Liver (tissue), 9 donors: Measurements from ENCODE around the gene NKD2. TPM values are rescaled to one million over a fixed set of nuclear protein-coding genes. Genes with fewer than 3 reads are reported as not detected.

ENCODE experiments used
- DNase-seq: peaks from one replicate; pipeline ENCODE4 v3.0.0-alpha.2; 2017; ENCODE audit warnings: low spot score
- H3K27ac ChIP-seq, 2 donors: one replicate each; pipeline ENCODE4 v1.7.0; 2013; ENCODE audit warnings: inconsistent platforms in 2 of 2, low read length in 2 of 2, control low read depth in 1 of 2, low read depth in 1 of 2, mild to moderate bottlenecking in 1 of 2
- H3K27me3 ChIP-seq, 4 donors: one replicate each; pipeline versions ENCODE4 v1.6.1 to v1.7.0; 2013; ENCODE audit warnings: low read length in 3 of 4, inconsistent platforms in 1 of 4, mild to moderate bottlenecking in 1 of 4, moderate library complexity in 1 of 4; ENCODE audit not compliant: control insufficient read depth in 4 of 4, insufficient read depth in 4 of 4
- H3K36me3 ChIP-seq, 4 donors: one replicate each; pipeline versions ENCODE4 v1.6.1 to v1.7.0; 2013; ENCODE audit warnings: low read length in 3 of 4, mild to moderate bottlenecking in 3 of 4, low read depth in 1 of 4, moderate library complexity in 1 of 4; ENCODE audit not compliant: control insufficient read depth in 4 of 4, insufficient read depth in 3 of 4
- H3K4me1 ChIP-seq, 4 donors: one replicate each; pipeline versions ENCODE4 v1.6.1 to v1.7.0; 2013; ENCODE audit warnings: low read length in 3 of 4, mild to moderate bottlenecking in 3 of 4, moderate library complexity in 1 of 4; ENCODE audit not compliant: control insufficient read depth in 4 of 4, insufficient read depth in 4 of 4
- H3K4me3 ChIP-seq, 3 donors: one replicate each; pipeline versions ENCODE4 v1.6.1 to v1.7.0; 2013; ENCODE audit warnings: low read length in 3 of 3, control low read depth in 1 of 3, low read depth in 1 of 3, mild to moderate bottlenecking in 1 of 3
- H3K9ac ChIP-seq, 2 donors: one replicate each; pipeline ENCODE4 v1.7.0; 2013; ENCODE audit warnings: low read length in 2 of 2, mild to moderate bottlenecking in 2 of 2, moderate library complexity in 2 of 2, control low read depth in 1 of 2, low read depth in 1 of 2
- H3K9me3 ChIP-seq, 4 donors: one replicate each; pipeline versions ENCODE4 v1.6.1 to v1.7.0; 2013; ENCODE audit warnings: low read length in 3 of 4; ENCODE audit not compliant: control insufficient read depth in 4 of 4
- ATF3 ChIP-seq: IDR thresholded peaks from 2 replicates; pipeline ENCODE4 v1.6.1; 2016; ENCODE audit warnings: antibody characterized with exemption
- CTCF ChIP-seq: fragments of 150-350 bp; IDR thresholded peaks from 2 replicates; pipeline ENCODE4 v1.5.1; 2017; ENCODE audit warnings: improper control_type of control experiment, low read depth, low read length; ENCODE audit not compliant: missing input control
- EGR1 ChIP-seq, 2 donors: IDR thresholded peaks; 2 replicates each; pipeline ENCODE4 v1.6.1; 2016 to 2018; ENCODE audit warnings: antibody characterized with exemption in 2 of 2, low read depth in 2 of 2
- FOXA1 ChIP-seq: IDR thresholded peaks from 2 replicates; pipeline ENCODE4 v1.6.1; 2016; ENCODE audit warnings: antibody characterized with exemption
- FOXA2 ChIP-seq: IDR thresholded peaks from 2 replicates; pipeline ENCODE4 v1.6.1; 2016; ENCODE audit warnings: antibody characterized with exemption
- GABPA ChIP-seq, 2 donors: IDR thresholded peaks in 1 of 2; conservative IDR thresholded peaks in 1 of 2; 2 replicates each; pipeline ENCODE4 v1.6.1; 2016; ENCODE audit warnings: antibody characterized with exemption in 2 of 2, mild to moderate bottlenecking in 1 of 2, moderate library complexity in 1 of 2
- HNF4A ChIP-seq, 2 donors: conservative IDR thresholded peaks; 2 replicates each; pipeline ENCODE4 v1.6.1; 2016; ENCODE audit warnings: antibody characterized with exemption in 2 of 2, mild to moderate bottlenecking in 2 of 2
- HNF4G ChIP-seq: IDR thresholded peaks from 2 replicates; pipeline ENCODE4 v1.6.1; 2016; ENCODE audit warnings: antibody characterized with exemption
- JUND ChIP-seq, 2 donors: IDR thresholded peaks; 2 replicates each; pipeline ENCODE4 v1.6.1; 2016; ENCODE audit warnings: antibody characterized with exemption in 2 of 2
- MAX ChIP-seq: IDR thresholded peaks from 2 replicates; pipeline ENCODE4 v1.6.1; 2016; ENCODE audit warnings: antibody characterized with exemption
- NR2F2 ChIP-seq: IDR thresholded peaks from 2 replicates; pipeline ENCODE4 v1.6.1; 2016; ENCODE audit warnings: antibody characterized with exemption
- RAD21 ChIP-seq, 2 donors: IDR thresholded peaks; 2 replicates each; pipeline ENCODE4 v1.6.1; 2016; ENCODE audit warnings: antibody characterized with exemption in 2 of 2, mild to moderate bottlenecking in 2 of 2
- REST ChIP-seq: IDR thresholded peaks from 2 replicates; pipeline ENCODE4 v1.6.1; 2016; ENCODE audit warnings: antibody characterized with exemption, mild to moderate bottlenecking
- RXRA ChIP-seq, 2 donors: IDR thresholded peaks; 2 replicates each; pipeline ENCODE4 v1.6.1; 2017 to 2018; ENCODE audit warnings: antibody characterized with exemption in 2 of 2, mild to moderate bottlenecking in 1 of 2
- SP1 ChIP-seq: IDR thresholded peaks from 2 replicates; pipeline ENCODE4 v1.6.1; 2018; ENCODE audit warnings: antibody characterized with exemption, mild to moderate bottlenecking
- TAF1 ChIP-seq: conservative IDR thresholded peaks from 2 replicates; pipeline ENCODE4 v1.6.1; 2016; ENCODE audit warnings: antibody characterized with exemption, mild to moderate bottlenecking
- YY1 ChIP-seq: IDR thresholded peaks from 2 replicates; pipeline ENCODE4 v1.6.1; 2016; ENCODE audit warnings: antibody characterized with exemption, mild to moderate bottlenecking
- ZBTB33 ChIP-seq: IDR thresholded peaks from 2 replicates; pipeline ENCODE4 v1.6.1; 2016; ENCODE audit warnings: antibody characterized with exemption
- WGBS: extraction: QIAGEN DNeasy Blood & Tissue Kit; methylation state at CpG from one replicate; pipeline ENCODE4 v1.1.7; 2013; 5-methylcytosine and 5-hydroxymethylcytosine counted together
- polyA plus RNA-seq, 2 donors: library from polyadenylated mRNA; stranded (reverse) in 1 of 2; unstranded in 1 of 2; fragments of 200-250 nt in 1 of 2; fragments of >200 nt in 1 of 2; fragmentation: Nextera tagmentation in 1 of 2; extraction: Ambion mirVana in 1 of 2; gene quantifications; one replicate each; pipeline versions ENCODE4 v1.2.1 to v1.2.3, GENCODE V29; 2013 to 2015
- total RNA-seq, 2 donors: library from RNA; depleted of rRNA; stranded (reverse); fragments of >200 nt; gene quantifications; one replicate each; pipeline ENCODE4 v1.2.3, GENCODE V29; 2014
- donor health status: healthy.
- donor health status: healthy.
- donor health status: healthy.
- donor health status: healthy.
- donor health status: healthy.

The NKD2 gene
- total and polyA plus RNA-seq, 4 donors = 0.09 to 1.3 (median 0.42) TPM

GRCh38 chr5:1037671-1038416 is 29.2 kb downstream of the NKD2 start:
- DNase-seq = no peak
- Histone ChIP-seq H3K36me3 (no peaks in the 10 kb centered on the region), H3K9me3 (no peaks in the 10 kb centered on the region), H3K9ac (no peak overlapping the region), H3K27me3 (no peaks in the 10 kb centered on the region), H3K27ac (no peak overlapping the region), H3K4me3 (no peak overlapping the region), H3K4me1 (no peaks in the 10 kb centered on the region)
- TF ChIP-seq MAX (no peak), RXRA (IDR thresholded peaks at IDR 0.05) (no peak), JUND (IDR thresholded peaks at IDR 0.05) (no peak), CTCF (no peak), REST (no peak), EGR1 (IDR thresholded peaks at IDR 0.05; ENCODE audit: low read depth in 2 of 2) (no peak), HNF4A (conservative IDR thresholded peaks at IDR 0.05) (no peak), RAD21 (IDR thresholded peaks at IDR 0.05) (no peak), FOXA1 (no peak), GABPA (IDR thresholded peaks at IDR 0.05 in 1 of 2, conservative IDR thresholded peaks at IDR 0.05 in 1 of 2) (no peak)
- 91% methylated on average over 43 of the region's 43 CpGs for WGBS

- H3K27ac ChIP-seq = no peak overlapping the region
- H3K27me3 ChIP-seq = no peaks in the 10 kb centered on the region
- no peak for DNase-seq
- H3K36me3 ChIP-seq = no peaks in the 10 kb centered on the region
- no peaks in the 10 kb centered on the region for H3K9me3 ChIP-seq
- WGBS = 77% methylated on average over 28 of the region's 28 CpGs
- no peaks in the 10 kb centered on the region for H3K4me1 ChIP-seq
- no peak overlapping the region for H3K4me3 ChIP-seq
- no peak overlapping the region for H3K9ac ChIP-seq
- TF ChIP-seq ZBTB33 (no peak), EGR1 (IDR thresholded peaks at IDR 0.05; ENCODE audit: low read depth in 2 of 2) (no peak), ATF3 (no peak), FOXA1 (no peak), FOXA2 (no peak), RAD21 (IDR thresholded peaks at IDR 0.05) (no peak), NR2F2 (no peak), MAX (no peak), SP1 (no peak), CTCF (no peak), YY1 (no peak), JUND (IDR thresholded peaks at IDR 0.05) (no peak), GABPA (IDR thresholded peaks at IDR 0.05 in 1 of 2, conservative IDR thresholded peaks at IDR 0.05 in 1 of 2) (no peak), HNF4G (no peak), TAF1 (no peak)
Observed at GRCh38 chr5:1038417-1039209, 30.0 kb downstream of the NKD2 start.
